Central memory CD8-positive, alpha-beta T cell (primary cell): ENCODE measurements around the gene POP5.
"Not testable (repeated sequence)": the region's sequence is repeated elsewhere in the genome, so short reads cannot be mapped to it uniquely, and the experiment has no call there.

Experiments
- ATAC-seq: fragments of 150-1000 bp; cut with Tn5 transposase; replicated peaks from 2 replicates; pipeline ENCODE4 v1.10.0; 2022; ENCODE audit warnings: mild to moderate bottlenecking, moderate FRiP score, moderate number of reproducible peaks; ENCODE audit not compliant: poor library complexity, severe bottlenecking; ENCODE audit errors: extremely low read depth
- DNase-seq, 2 donors: peaks; one replicate each; pipeline ENCODE4 v3.0.0; 2021; ENCODE audit warnings: low spot score in 2 of 2
- H3K27ac Mint-ChIP-seq: one replicate; pipeline ENCODE4 v1.8.0; 2022; ENCODE audit warnings: low read depth, mild to moderate bottlenecking, moderate library complexity, mixed read lengths
- H3K27me3 Mint-ChIP-seq: one replicate; pipeline ENCODE4 v1.8.0; 2022; ENCODE audit warnings: mixed read lengths
- H3K36me3 Mint-ChIP-seq: one replicate; pipeline ENCODE4 v1.8.0; 2022; ENCODE audit warnings: mild to moderate bottlenecking, moderate library complexity, mixed read lengths; ENCODE audit not compliant: insufficient read depth
- H3K4me1 Mint-ChIP-seq: one replicate; pipeline ENCODE4 v1.8.0; 2022; ENCODE audit warnings: mixed read lengths
- H3K4me3 Mint-ChIP-seq: one replicate; pipeline ENCODE4 v1.8.0; 2022; ENCODE audit warnings: mild to moderate bottlenecking, moderate library complexity, mixed read lengths
- H3K9me3 Mint-ChIP-seq: one replicate; pipeline ENCODE4 v1.8.0; 2022; ENCODE audit warnings: mixed read lengths

The POP5 gene

DNA sequence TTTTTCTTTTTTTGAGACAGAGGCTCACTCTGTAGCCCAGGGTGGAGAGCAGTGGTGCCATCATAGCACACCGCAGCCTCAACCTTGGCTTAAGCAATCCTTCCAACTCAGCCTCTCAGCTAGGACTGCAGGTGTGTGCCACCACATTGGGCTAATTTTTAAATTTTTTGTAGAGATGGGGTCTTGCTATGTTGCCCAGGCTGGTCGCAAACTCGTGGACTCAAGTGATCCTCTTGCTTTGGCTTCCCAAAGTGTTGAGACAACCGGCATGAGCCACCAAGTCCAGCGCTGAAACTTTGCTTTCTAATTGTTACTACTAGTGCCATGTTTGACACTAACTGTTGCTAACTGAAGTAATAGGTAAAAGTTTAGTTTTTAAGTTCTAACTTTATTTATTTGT lies 39.0 kb downstream of the POP5 start:
- Mint-ChIP-seq H3K4me1 (peaks cover 41% of the 10 kb centered on the region), H3K36me3 (peaks cover 32% of the 10 kb centered on the region), H3K27me3 (no peaks in the 10 kb centered on the region), H3K27ac (no peak overlapping the region), H3K4me3 (no peak overlapping the region), H3K9me3 (no peaks in the 10 kb centered on the region)
- no peak for DNase-seq
- no peak for ATAC-seq

DNA sequence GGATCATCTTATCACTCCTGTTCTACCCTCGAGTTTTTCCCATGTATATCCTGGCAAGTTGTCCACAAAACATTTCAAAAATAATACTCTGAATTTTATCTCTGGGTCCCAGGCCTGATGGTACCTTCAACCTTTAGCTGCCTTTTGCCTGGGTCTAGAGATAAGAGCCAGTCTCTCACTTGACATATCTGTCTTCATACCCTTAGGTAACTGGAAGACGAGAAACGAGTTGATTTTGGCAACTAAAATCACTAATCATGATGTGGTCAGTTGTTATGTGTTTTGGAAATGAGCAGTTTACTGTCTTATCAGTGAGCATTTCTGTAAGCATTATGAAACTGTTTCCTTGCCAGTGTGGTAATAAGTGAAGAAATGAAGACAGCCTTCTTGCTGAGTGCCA lies 40.8 kb downstream of the POP5 start:
- DNase-seq (no peak), ATAC-seq (no peak)
- peak overlapping the region; percentile 41 for H3K27ac Mint-ChIP-seq
- H3K36me3 Mint-ChIP-seq = peaks cover 38% of the 10 kb centered on the region
- no peaks in the 10 kb centered on the region for H3K9me3 Mint-ChIP-seq
- peaks cover 58% of the 10 kb centered on the region for H3K4me1 Mint-ChIP-seq
- H3K4me3 Mint-ChIP-seq = no peak overlapping the region
- H3K27me3 Mint-ChIP-seq = no peaks in the 10 kb centered on the region

DNA sequence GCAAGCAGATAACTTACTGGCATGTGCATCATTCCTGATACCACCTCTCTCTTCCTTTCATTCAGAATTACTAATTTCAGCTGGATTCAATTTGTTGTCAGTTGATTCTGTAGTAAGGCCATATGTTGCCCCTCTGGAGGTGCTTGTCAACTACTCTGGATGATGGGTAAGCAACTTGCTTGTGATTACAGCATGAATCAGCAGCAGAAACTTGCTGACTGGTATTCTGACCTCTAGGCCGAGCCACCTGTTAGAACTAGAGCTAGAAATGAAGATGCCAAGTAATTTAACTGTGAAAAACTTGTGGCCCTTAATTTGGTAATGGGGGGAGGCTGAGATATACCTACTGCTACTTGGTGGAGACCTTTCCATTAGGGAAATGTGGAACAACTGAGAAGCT lies 41.9 kb downstream of the POP5 start:
- Mint-ChIP-seq H3K27me3 (no peaks in the 10 kb centered on the region), H3K9me3 (no peaks in the 10 kb centered on the region), H3K4me3 (peak overlapping the region; percentile 96), H3K4me1 (peaks cover 51% of the 10 kb centered on the region), H3K36me3 (peaks cover 44% of the 10 kb centered on the region), H3K27ac (peak overlapping the region; percentile 73)
- ATAC-seq = no peak
- DNase-seq = no peak

- DNase-seq (no peak), ATAC-seq (no peak)
- Mint-ChIP-seq H3K9me3 (no peaks in the 10 kb centered on the region), H3K27ac (peak overlapping the region; percentile 73), H3K36me3 (peaks cover 45% of the 10 kb centered on the region), H3K4me3 (peak overlapping the region; percentile 96), H3K27me3 (no peaks in the 10 kb centered on the region), H3K4me1 (peaks cover 48% of the 10 kb centered on the region)
Observed at GRCh38 chr12:120538281-120539156, 42.7 kb downstream of the POP5 start.

DNA sequence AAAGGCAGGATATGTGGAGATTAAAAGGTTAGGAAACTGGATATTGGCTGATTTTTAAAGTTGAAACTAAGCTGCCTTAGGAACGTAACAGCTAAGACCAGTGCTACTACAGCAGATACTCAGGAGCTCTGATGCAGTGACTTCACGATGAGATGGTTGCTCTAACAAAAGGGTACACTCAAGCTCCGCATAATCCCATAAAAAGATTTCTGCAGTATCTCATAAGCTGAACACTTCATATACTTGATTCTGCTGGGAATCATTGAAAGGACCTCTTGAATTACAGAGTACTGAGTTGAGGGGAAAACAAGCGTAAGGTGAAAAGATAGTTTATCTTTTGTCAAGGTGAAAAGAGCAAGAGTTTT lies 43.4 kb downstream of the POP5 start:
- H3K36me3 Mint-ChIP-seq = peaks cover 44% of the 10 kb centered on the region
- H3K27ac Mint-ChIP-seq = no peak overlapping the region
- no peaks in the 10 kb centered on the region for H3K9me3 Mint-ChIP-seq
- H3K27me3 Mint-ChIP-seq = no peaks in the 10 kb centered on the region
- H3K4me1 Mint-ChIP-seq = peaks cover 48% of the 10 kb centered on the region
- no peak for ATAC-seq
- DNase-seq = no peak
- peak overlapping the region; percentile 96 for H3K4me3 Mint-ChIP-seq

- Mint-ChIP-seq H3K27me3 (no peaks in the 10 kb centered on the region), H3K4me1 (peaks cover 48% of the 10 kb centered on the region), H3K36me3 (peaks cover 35% of the 10 kb centered on the region), H3K27ac (peak overlapping the region; percentile 94), H3K9me3 (no peaks in the 10 kb centered on the region), H3K4me3 (peak overlapping the region; percentile 96)
- no peak for DNase-seq
- no peak for ATAC-seq
Observed at GRCh38 chr12:120536064-120536791, 45.0 kb downstream of the POP5 start.

DNA sequence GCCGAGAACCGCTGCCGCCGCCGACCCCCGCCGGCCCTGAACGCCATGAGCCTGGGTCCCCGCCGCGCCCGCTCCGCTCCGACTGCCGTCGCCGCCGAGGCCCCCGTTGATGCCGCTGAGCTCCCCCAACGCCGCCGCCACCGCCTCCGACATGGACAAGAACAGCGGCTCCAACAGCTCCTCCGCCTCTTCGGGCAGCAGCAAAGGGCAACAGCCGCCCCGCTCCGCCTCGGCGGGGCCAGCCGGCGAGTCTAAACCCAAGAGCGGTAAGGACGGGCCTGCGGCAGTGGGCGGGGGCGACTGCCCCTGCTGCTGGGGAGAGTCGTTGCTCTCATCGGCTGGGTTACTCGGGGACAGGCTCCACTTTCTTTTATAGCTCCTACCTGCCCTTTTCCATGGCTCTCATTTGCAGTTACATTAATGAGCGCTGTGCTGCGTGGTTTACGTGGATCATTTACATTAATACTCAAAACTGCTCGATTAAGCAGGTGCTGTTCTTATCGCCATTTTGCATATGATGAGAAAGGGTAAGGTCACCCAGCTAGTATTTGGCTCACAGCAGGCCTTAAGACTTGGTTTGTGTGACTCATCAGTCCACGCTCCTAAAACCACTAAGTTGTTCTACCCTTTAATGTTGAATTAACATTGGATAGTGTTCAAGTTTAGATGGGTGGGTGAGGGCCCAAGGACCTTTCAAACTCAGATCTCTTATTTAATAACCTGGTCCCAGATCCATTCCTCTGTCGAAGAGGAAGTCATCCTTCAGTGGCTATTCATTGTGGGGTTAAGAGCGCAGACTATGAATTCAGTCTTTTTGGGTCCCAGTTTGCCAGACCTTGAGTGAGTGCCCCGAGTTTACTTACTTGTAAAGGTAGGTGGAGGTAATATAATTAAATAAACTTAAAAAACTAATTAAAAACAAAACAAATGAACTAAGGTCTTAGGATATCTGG lies 46.2 kb downstream of the POP5 start:
- Mint-ChIP-seq H3K4me1 (peaks cover 39% of the 10 kb centered on the region), H3K27ac (peak overlapping the region; percentile 94), H3K9me3 (no peaks in the 10 kb centered on the region), H3K36me3 (peaks cover 26% of the 10 kb centered on the region), H3K27me3 (no peaks in the 10 kb centered on the region), H3K4me3 (peak overlapping the region; percentile 96)
- DNase-seq = peak in 1 of 2 donors; percentile 38
- peak; percentile 67 for ATAC-seq

DNA sequence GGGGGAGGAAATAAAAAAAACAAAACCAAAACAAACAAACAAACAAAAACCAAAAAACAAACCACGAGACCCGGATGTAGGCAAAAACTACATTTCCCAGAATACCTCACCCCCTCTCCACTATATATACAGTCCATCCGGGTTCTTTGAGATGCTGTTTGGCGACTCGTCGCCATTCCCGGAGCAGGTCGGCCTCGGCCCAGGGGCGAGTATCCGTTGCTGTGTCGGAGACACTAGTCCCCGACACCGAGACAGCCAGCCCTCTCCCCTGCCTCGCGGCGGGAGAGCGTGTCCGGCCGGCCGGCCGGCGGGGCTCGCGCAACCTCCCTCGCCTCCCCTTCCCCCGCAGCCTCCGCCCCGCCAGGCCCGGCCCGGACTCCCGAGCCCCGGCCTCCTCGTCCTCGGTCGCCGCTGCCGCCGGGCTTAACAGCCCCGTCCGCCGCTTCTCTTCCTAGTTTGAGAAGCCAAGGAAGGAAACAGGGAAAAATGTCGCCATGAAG lies 46.9 kb downstream of the POP5 start, which contains the start of gene RNF10:
Gene RNF10, plus strand, starts transcription at position 154 of the 500 bp plus-strand sequence. CDS start 456 bp downstream, outside the sequence.
- peaks cover 41% of the 10 kb centered on the region for H3K4me1 Mint-ChIP-seq
- peak within 1 kb of the TSS; percentile 96 for H3K4me3 Mint-ChIP-seq

GRCh38 chr12:120532701-120533238 lies 48.4 kb downstream of the POP5 start:
- no peak overlapping the region for H3K27ac Mint-ChIP-seq
- ATAC-seq (no peak), DNase-seq (no peak)
- peaks cover 30% of the 10 kb centered on the region for H3K36me3 Mint-ChIP-seq
- peaks cover 33% of the 10 kb centered on the region for H3K4me1 Mint-ChIP-seq
- no peaks in the 10 kb centered on the region for H3K9me3 Mint-ChIP-seq
- H3K27me3 Mint-ChIP-seq = no peaks in the 10 kb centered on the region
- no peak overlapping the region for H3K4me3 Mint-ChIP-seq

More for the DNA sequence above, 46.9 kb downstream of the POP5 start, which contains the start of gene RNF10:
- ATAC-seq (peak; percentile 76), DNase-seq (peak; percentile 50 to 69)
- H3K36me3 Mint-ChIP-seq = peaks cover 24% of the 10 kb centered on the region
- peak within 1 kb of the TSS; percentile 94 for H3K27ac Mint-ChIP-seq
- no peaks in the 10 kb centered on the region for H3K27me3 Mint-ChIP-seq
- no peaks in the 10 kb centered on the region for H3K9me3 Mint-ChIP-seq

DNA sequence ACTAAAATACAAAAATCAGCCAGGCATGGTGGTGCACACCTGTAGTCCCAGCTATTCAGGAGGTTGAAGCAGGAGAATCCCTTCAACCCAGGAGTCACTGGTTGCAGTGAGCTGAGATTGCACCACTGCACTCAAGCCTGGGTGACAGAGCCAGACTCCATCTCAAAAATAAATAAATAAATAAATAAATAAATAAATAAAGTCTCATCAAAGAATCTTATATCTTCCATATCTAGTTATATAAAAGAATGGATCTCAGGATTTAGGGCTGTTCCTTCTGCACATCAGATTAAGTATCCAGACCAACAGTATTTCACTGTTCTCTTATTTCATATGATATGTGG lies 50.8 kb downstream of the POP5 start:
- H3K27ac Mint-ChIP-seq, H3K4me3 Mint-ChIP-seq, DNase-seq, H3K27me3 Mint-ChIP-seq, H3K9me3 Mint-ChIP-seq, ATAC-seq: not testable (repeated sequence)
- peaks cover 13% of the 10 kb centered on the region for H3K4me1 Mint-ChIP-seq
- H3K36me3 Mint-ChIP-seq = peaks cover 20% of the 10 kb centered on the region

DNA sequence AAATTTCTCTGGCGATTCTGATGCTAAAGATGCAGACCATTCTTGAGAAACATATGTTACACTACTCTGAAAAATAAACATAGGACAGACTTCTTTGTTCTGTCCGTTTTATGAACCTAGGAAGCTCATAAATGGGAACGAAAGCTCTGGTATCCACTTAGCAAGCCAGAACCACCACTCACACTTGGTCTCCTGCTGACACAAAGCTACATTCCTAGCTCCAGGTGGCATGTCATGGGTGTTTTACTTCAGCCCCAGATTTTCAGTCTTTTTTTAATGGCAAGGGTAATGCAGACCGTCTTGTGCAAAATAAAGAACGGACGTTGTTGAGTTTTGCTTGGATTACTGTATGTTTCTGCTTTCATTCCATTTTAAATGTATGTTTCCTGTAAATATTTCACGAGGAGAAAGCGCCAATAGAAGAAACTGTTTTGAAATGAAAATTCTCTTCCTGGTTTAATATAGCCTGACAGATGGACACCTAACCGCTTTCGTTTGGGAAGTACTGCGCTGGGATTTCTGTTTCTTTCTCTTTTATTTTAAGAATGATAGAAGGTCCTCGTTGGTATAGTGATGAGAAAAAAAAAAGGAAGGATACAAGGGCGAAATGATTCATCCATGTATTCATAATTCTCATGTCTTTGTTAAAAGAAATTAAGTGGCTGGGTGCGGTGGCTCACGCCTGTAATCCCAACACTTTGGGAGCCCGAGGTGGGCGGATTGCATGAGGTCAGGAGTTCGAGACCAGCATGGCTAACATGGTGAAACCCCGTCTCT lies 51.4 kb downstream of the POP5 start:
- Mint-ChIP-seq H3K27me3 (no peaks in the 10 kb centered on the region), H3K4me1 (peaks cover 13% of the 10 kb centered on the region), H3K9me3 (no peaks in the 10 kb centered on the region), H3K4me3 (peak overlapping the region; percentile 100), H3K27ac (peak overlapping the region; percentile 98), H3K36me3 (peaks cover 18% of the 10 kb centered on the region)
- no peak for DNase-seq
- no peak for ATAC-seq
